ENCODE data around the gene MED7. TPM values are rescaled to one million over a fixed set of nuclear protein-coding genes. Genes with fewer than 3 reads are reported as not detected.

The MED7 gene
- total and polyA plus RNA-seq, 8 donors = 4.5 to 20.7 (median 10.3) TPM; not detected in 1

DNA sequence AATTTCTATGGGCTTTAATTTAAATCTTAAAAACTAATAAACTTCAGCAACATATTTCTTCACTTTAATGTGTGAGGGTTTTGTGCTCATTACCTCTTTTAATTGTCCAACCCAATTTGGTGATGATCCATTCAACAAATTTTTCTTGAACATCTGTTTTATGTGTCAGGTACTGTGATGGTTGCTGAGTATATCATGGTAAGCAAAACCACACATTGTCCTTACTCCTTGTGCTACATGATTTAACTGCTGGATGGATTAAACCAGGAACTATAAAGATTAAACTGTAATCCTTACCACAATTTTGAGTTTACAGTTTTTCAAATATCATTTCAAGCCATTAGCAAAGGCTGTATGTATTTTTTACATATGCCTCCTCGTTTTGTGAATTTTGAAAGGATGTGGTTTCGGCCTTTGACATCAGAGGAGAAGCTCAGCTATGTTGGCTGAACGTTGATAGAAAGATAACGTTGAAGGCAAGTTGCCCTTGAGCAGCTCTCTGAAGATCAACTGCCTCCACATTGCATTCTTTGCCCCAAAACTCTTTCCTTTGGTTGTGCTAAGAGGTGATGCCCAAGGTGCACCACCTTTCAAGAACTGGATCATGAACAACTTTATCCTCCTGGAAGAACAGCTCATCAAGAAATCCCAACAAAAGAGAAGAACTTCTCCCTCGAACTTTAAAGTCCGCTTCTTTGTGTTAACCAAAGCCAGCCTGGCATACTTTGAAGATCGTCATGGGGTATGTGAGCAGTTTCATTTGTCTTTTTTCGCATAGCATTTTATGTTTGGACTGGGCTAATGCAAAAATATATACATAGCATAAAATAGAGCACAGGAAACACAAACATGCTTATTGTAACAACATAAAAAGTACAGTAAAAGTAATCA lies 38.0 kb upstream of the MED7 start, which contains the start of gene ITK:
ITK (plus strand) TSS at position 467 of the 891 bp plus-strand sequence; CDS start at position 605, 138 bp downstream.
- TF ChIP-seq, protein P1, sequence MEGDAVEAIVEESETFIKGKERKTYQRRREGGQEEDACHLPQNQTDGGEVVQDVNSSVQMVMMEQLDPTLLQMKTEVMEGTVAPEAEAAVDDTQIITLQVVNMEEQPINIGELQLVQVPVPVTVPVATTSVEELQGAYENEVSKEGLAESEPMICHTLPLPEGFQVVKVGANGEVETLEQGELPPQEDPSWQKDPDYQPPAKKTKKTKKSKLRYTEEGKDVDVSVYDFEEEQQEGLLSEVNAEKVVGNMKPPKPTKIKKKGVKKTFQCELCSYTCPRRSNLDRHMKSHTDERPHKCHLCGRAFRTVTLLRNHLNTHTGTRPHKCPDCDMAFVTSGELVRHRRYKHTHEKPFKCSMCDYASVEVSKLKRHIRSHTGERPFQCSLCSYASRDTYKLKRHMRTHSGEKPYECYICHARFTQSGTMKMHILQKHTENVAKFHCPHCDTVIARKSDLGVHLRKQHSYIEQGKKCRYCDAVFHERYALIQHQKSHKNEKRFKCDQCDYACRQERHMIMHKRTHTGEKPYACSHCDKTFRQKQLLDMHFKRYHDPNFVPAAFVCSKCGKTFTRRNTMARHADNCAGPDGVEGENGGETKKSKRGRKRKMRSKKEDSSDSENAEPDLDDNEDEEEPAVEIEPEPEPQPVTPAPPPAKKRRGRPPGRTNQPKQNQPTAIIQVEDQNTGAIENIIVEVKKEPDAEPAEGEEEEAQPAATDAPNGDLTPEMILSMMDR (IDR thresholded peaks at IDR 0.05) = no peak
- TF ChIP-seq POLR2AphosphoS5 (IDR thresholded peaks at IDR 0.05) = peak in 1 of 3 donors; percentile 52
- intact Hi-C loops (cut with DNase I; ENCODE audit: low total_unique reads) = no loop called here
- Histone ChIP-seq H3K9me3 (peaks cover 0 to 14% (median 4%) of the 10 kb centered on the region in 4 donors), H3K4me3 (peak within 1 kb of the TSS in 3 of 4 donors; percentile 12 to 28 (median 24)), H3K36me3 (no peaks in the 10 kb centered on the region), H3K27ac (peak within 1 kb of the TSS in 3 of 5 donors; percentile 2 to 42 (median 9)), H3K4me1 (no peaks in the 10 kb centered on the region), H3K27me3 (peaks cover 0 to 12% (median 0%) of the 10 kb centered on the region in 3 donors)
- DNase-seq = peak in 1 of 2 donors; percentile 48
- WGBS, 5 donors = 62 to 70% (median 66%) methylated on average over 8 of the region's 8 CpGs

DNA sequence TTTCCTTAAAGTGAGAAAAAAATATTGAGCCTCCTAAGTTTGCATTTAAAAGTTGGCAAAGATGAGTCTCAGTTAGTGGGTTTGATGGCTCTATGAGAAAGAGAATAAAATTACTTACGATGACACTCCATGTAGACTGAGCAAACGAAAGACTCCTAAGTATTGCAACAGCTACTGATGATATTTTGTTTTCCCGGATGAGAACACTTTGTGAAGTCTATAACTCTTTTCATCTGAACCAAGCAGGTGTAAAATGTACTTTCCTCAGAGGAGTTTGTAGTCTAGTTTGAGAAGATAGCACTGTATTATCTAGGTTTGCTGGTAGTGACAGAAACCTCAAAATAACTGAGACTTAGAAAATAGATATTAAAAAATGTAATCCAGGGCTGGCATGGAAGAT lies 36.3 kb upstream of the MED7 start:
- H3K27ac ChIP-seq = peak overlapping the region in 2 of 5 donors; percentile 1 to 5
- no peak for DNase-seq

DNA sequence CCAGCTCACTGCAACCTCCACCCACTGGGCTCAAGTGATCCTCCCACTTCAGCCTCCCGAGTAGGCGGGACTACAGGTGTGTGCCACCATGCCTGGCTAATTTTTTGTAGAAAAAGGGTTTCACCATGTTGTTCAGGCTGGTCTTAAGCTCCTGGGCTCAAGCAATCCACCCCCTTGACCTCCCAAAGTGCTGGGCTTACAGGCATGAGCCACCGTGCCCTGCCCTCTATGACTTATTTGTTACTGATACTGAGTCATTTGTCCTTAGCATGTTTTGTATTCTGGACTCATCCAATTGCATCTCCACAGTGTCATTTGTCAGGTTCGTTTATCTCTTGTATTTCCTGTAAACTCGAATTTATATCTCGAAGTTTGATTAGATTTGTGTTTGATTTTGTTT lies 35.3 kb upstream of the MED7 start:
- 40 to 60% (median 51%) methylated on average over 6 of the region's 6 CpGs for WGBS, 5 donors

More for the DNA sequence above, 36.3 kb upstream of the MED7 start:
- no peak overlapping the region for H3K4me3 ChIP-seq
- intact Hi-C loops (cut with DNase I; ENCODE audit: low total_unique reads) = no loop called here
- TF ChIP-seq, protein P1 (IDR thresholded peaks at IDR 0.05) = no peak
- TF ChIP-seq POLR2AphosphoS5 (IDR thresholded peaks at IDR 0.05) = no peak
- no peak for TF ChIP-seq EP300 (IDR thresholded peaks at IDR 0.05)
- no peak for TF ChIP-seq POLR2A (IDR thresholded peaks at IDR 0.05)
- WGBS, 5 donors = 62 to 86% (median 69%) methylated on average over 3 of the region's 3 CpGs
- H3K27me3 ChIP-seq = peaks cover 0 to 9% (median 0%) of the 10 kb centered on the region in 3 donors
- no peaks in the 10 kb centered on the region for H3K4me1 ChIP-seq
- H3K36me3 ChIP-seq = no peaks in the 10 kb centered on the region
- H3K9me3 ChIP-seq = peaks cover 0 to 6% (median under 1%) of the 10 kb centered on the region in 4 donors

DNA sequence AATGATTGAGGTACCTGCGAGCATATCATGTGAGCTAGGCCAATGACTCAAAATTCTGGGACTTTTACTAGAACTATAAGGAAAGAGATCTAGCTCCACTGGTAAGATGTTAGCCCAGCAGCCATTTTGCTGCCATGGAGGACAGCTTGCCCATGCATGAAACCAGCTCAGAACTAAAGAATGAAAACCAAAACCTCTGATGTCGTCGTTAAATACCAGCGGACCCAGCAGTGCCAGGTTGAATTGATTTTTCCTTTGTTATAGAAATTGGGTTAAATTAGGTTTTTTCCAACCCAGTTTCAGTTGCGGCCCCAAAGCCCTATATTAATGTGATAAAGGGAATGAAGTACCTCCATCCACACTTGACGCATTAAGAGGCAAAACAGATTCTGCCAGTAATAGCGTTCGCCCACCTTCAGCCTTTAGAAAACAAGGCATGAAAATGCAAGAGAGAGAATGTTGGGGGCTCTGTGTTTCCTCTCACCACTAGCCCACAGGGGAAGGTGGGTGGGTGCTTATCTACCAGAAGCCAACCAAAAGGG lies 32.5 kb upstream of the MED7 start:
- no peak for TF ChIP-seq EP300 (IDR thresholded peaks at IDR 0.05)
- TF ChIP-seq POLR2AphosphoS5 (IDR thresholded peaks at IDR 0.05) = no peak
- TF ChIP-seq, protein P1 (IDR thresholded peaks at IDR 0.05) = no peak
- TF ChIP-seq POLR2A (IDR thresholded peaks at IDR 0.05) = no peak
- H3K27me3 ChIP-seq = peaks cover 0 to 9% (median 0%) of the 10 kb centered on the region in 3 donors
- no peaks in the 10 kb centered on the region for H3K4me1 ChIP-seq
- no peak overlapping the region for H3K27ac ChIP-seq
- intact Hi-C loops (cut with DNase I; ENCODE audit: low total_unique reads) = no loop called here
- no peak overlapping the region for H3K4me3 ChIP-seq
- peaks cover 0 to 4% (median 0%) of the 10 kb centered on the region in 4 donors for H3K9me3 ChIP-seq
- H3K36me3 ChIP-seq = no peaks in the 10 kb centered on the region
- WGBS, 5 donors = 81 to 98% (median 86%) methylated on average over 8 of the region's 8 CpGs
- DNase-seq = no peak

More for the DNA sequence above, 35.3 kb upstream of the MED7 start:
- Histone ChIP-seq H3K4me3 (no peak overlapping the region), H3K9me3 (peaks cover 0 to 4% (median 0%) of the 10 kb centered on the region in 4 donors), H3K27me3 (peaks cover 0 to 9% (median 0%) of the 10 kb centered on the region in 3 donors), H3K27ac (no peak overlapping the region), H3K36me3 (no peaks in the 10 kb centered on the region), H3K4me1 (no peaks in the 10 kb centered on the region)
- no peak for DNase-seq
- TF ChIP-seq, protein P1 (IDR thresholded peaks at IDR 0.05) = no peak
- TF ChIP-seq EP300 (IDR thresholded peaks at IDR 0.05) (no peak), POLR2AphosphoS5 (IDR thresholded peaks at IDR 0.05) (no peak), POLR2A (IDR thresholded peaks at IDR 0.05) (no peak)
- intact Hi-C loops (cut with DNase I; ENCODE audit: low total_unique reads) = no loop called here

Measured in stomach (tissue), 9 donors.